ENCODE measurements around the gene MTMR1. TPM values are rescaled to one million over a fixed set of nuclear protein-coding genes. Genes with fewer than 3 reads are reported as not detected.

Gene MTMR1
- total and polyA plus RNA-seq, 9 of the 15 experiments (the other 6 are each of a cell fraction or from before 2014, with no cell fraction given), result 0.96 to 35.4 (median 22.4) TPM

GRCh38 chrX:150805736-150806135 lies 112.5 kb downstream of the MTMR1 start:
- Histone ChIP-seq H3K9me3 (replicated peaks; ENCODE audit: control insufficient read depth, insufficient read depth, low read depth, low read length) (no peaks in the 10 kb centered on the region), H3K79me2 (ENCODE audit: control insufficient read depth, insufficient read depth, low read length) (no peaks in the 10 kb centered on the region), H3K4me3 (no peak overlapping the region), H4K20me1 (replicated peaks; ENCODE audit: control insufficient read depth, insufficient read depth, low read length) (no peaks in the 10 kb centered on the region), H3K9ac (ENCODE audit: insufficient read depth in 1 of 2, low read depth in 2 of 2, low read length in 2 of 2) (no peak overlapping the region), H2AFZ (ENCODE audit: low read depth, low read length) (no peak overlapping the region), H3K4me2 (ENCODE audit: insufficient read depth, low read length) (no peak overlapping the region), H3K36me3 (ENCODE audit: control insufficient read depth, insufficient read depth, low read length) (no peaks in the 10 kb centered on the region), H3K4me1 (replicated peaks in 1 of 2; ENCODE audit: control insufficient read depth in 2 of 2, insufficient read depth in 2 of 2, low read length in 2 of 2) (no peaks in the 10 kb centered on the region), H3K9me1 (ENCODE audit: control insufficient read depth, insufficient read depth, low read length) (no peaks in the 10 kb centered on the region), H3K27me3 (ENCODE audit: control insufficient read depth in 2 of 2, insufficient read depth in 2 of 2, low read length in 2 of 2) (no peaks in the 10 kb centered on the region), H3K27ac (ENCODE audit: extremely low read depth, low read depth, low read length) (no peak overlapping the region)
- 95% methylated on average over 2 of the region's 2 CpGs for WGBS (ENCODE audit: insufficient coverage, low coverage, missing lambda C conversion rate)
- in situ Hi-C loops (cut with MboI), result no loop called here
- intact Hi-C loops (cut with micrococcal nuclease), result no loop called here
- no TSS peak for BruUV-seq (replicated peaks)
- DNase-seq (ENCODE audit: extremely low read depth in 1 of 4, low spot score in 3 of 4) (no peak), FAIRE-seq (no peak), ATAC-seq (no peak)
- TF ChIP-seq ATF3 (IDR thresholded peaks at IDR 0.05) (0 out of 2 replicates have a peak, but pooled peaks have one; percentile 17), ATF3 (CRISPR knock-in tag; conservative IDR thresholded peaks at IDR 0.05) (no peak), PKNOX1 (IDR thresholded peaks at IDR 0.05) (no peak), STAT5A (IDR thresholded peaks at IDR 0.05; ENCODE audit: borderline replicate concordance, low read length) (no peak), CREB1 (IDR thresholded peaks at IDR 0.05) (no peak), CREB1 (CRISPR knock-in tag; IDR thresholded peaks at IDR 0.05) (no peak), ZBTB2 (IDR thresholded peaks at IDR 0.05) (no peak), TRIM28 (IDR thresholded peaks at IDR 0.05) (no peak), FOXA1 (IDR thresholded peaks at IDR 0.05; ENCODE audit: borderline replicate concordance) (no peak), POLR2AphosphoS5 (IDR thresholded peaks at IDR 0.05; ENCODE audit: control insufficient read depth, insufficient read depth, low read depth, low read length) (no peak), NBN (IDR thresholded peaks at IDR 0.05; ENCODE audit: low read depth) (no peak), ZNF717 (CRISPR knock-in tag; IDR thresholded peaks at IDR 0.05) (no peak), CEBPG (CRISPR knock-in tag; IDR thresholded peaks at IDR 0.05) (no peak), CEBPG (tag; conservative IDR thresholded peaks at IDR 0.05 in 1 of 2, IDR thresholded peaks at IDR 0.05 in 1 of 2) (0 out of 4 replicates have a peak, but pooled peaks of 1 of the 2 experiments have one; percentile 20), SIRT6 (IDR thresholded peaks at IDR 0.05; ENCODE audit: low read depth, low read length) (no peak)
- ChIA-PET POLR2A (no interaction called here), CTCF (ENCODE audit: low intra/inter-chr PET ratio) (no interaction called here)
